ENCODE measurements around the gene CXCR3.
"Not testable (repeated sequence)": the region's sequence is repeated elsewhere in the genome, so short reads cannot be mapped to it uniquely, and the experiment has no call there.

CXCR3 gene

GRCh38 chrX:71607488-71607887 lies 10.8 kb downstream of the CXCR3 start:
- DNase-seq = no peak

- no peak for DNase-seq
Observed at GRCh38 chrX:71606536-71607216, 11.6 kb downstream of the CXCR3 start.

GRCh38 chrX:71604796-71605568 lies 13.3 kb downstream of the CXCR3 start:
- DNase-seq = no peak

- no peak for DNase-seq
Observed at GRCh38 chrX:71604141-71604540, 14.2 kb downstream of the CXCR3 start.

- DNase-seq = no peak
Observed at GRCh38 chrX:71603618-71604017, 14.7 kb downstream of the CXCR3 start.

- DNase-seq = no peak
Observed at GRCh38 chrX:71599965-71600364, 18.3 kb downstream of the CXCR3 start.

GRCh38 chrX:71593210-71593609 lies 25.1 kb downstream of the CXCR3 start:
- DNase-seq = not testable (repeated sequence)

- no peak for DNase-seq
Observed at GRCh38 chrX:71586929-71587328, 31.4 kb downstream of the CXCR3 start.

GRCh38 chrX:71581210-71581609 lies 37.1 kb downstream of the CXCR3 start:
- DNase-seq = no peak

GRCh38 chrX:71579990-71580380 lies 38.3 kb downstream of the CXCR3 start:
- no peak for DNase-seq

GRCh38 chrX:71579136-71579989 lies 38.9 kb downstream of the CXCR3 start:
- DNase-seq = no peak

- no peak for DNase-seq
Observed at GRCh38 chrX:71578253-71579135, 39.8 kb downstream of the CXCR3 start, which contains the start of gene GCNA. Gene GCNA, plus strand, starts transcription at chrX:71578437. Its CDS starts 2,385 bp downstream, at chrX:71580822.

GRCh38 chrX:71577682-71578081 lies 40.6 kb downstream of the CXCR3 start:
- DNase-seq = no peak

GRCh38 chrX:71573590-71573989 lies 44.7 kb downstream of the CXCR3 start:
- DNase-seq = no peak

- not testable (repeated sequence) for DNase-seq
Observed at GRCh38 chrX:71571390-71571789, 46.9 kb downstream of the CXCR3 start.
